Measurements from ENCODE around the gene UBE2N. TPM values are rescaled to one million over a fixed set of nuclear protein-coding genes. Genes with fewer than 3 reads are reported as not detected.

The UBE2N gene, protein sequence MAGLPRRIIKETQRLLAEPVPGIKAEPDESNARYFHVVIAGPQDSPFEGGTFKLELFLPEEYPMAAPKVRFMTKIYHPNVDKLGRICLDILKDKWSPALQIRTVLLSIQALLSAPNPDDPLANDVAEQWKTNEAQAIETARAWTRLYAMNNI
- total RNA-seq: 100 to 1,000 TPM in 4 of 8 experiments, 10 to 100 TPM in 4; 62.2 to 129 (median 101) TPM

DNA sequence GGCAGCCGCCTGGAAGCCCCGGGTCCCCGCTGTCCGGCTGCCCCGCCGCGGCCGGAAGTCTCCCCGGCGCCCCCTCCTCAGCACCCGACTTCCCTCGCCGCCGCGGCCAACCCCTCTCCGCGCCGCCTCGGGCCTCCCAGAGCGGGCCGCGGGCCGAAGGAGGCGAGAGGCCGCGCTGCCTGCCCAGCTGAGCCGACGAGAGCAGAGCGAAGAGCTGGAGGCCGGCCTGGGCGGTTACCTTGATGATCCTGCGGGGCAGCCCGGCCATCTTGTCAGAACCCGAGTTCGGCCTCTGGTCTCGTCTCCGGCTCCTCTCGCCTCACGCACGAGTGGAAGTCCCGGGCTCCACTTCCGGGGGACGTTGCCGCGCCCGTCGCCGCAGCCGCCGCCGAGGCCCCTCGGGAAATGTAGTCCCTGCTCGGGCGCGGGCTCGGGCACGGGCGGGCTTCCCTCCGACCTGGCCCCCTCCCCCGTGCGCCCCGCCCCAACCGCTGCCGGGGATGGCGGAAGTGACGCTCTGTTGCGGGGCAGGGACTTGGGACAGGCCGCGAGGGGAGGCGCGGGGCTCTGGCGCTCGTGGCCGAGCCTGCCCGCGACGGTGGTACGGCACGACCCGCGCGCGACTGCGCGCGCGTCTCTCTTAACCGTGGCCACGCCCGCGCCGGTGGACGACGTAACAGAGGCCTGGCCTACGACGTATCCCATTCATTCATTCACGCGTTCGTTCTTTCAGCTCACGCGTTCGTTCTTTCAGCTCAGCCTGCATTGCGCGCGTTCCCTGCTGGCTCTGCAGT lies at the start of gene UBE2N:
Gene UBE2N (minus strand): TSS at position 331 of the 794 bp plus-strand sequence. CDS start 63 bp downstream, at position 268.
- WGBS, 10 experiments: 0 to 3% (median 1%) methylated on average over 2 to 32 of the region's 105 CpGs; no CpG with 5 or more reads in 4 of the 10 experiments
- ATAC-seq (replicated peaks in 6 of 8): peak; percentile 81 to 93 (median 92)
- H3K4me1 ChIP-seq (replicated peaks in 1 of 2): peaks cover 11 to 15% of the 10 kb centered on the region in 2 donors
- peak within 1 kb of the TSS; percentile 80 to 97 (median 87) for H3K4me3 ChIP-seq
- H3K27ac ChIP-seq: peak within 1 kb of the TSS; percentile 93 to 98
- in situ Hi-C loops (cut with MboI; ENCODE audit: low pct_unique_long_range_greater_than_20kb in 2 of 9, low sequenced_read_pairs in 9 of 9, unreplicated experiment in 9 of 9): no loop called here

DNA sequence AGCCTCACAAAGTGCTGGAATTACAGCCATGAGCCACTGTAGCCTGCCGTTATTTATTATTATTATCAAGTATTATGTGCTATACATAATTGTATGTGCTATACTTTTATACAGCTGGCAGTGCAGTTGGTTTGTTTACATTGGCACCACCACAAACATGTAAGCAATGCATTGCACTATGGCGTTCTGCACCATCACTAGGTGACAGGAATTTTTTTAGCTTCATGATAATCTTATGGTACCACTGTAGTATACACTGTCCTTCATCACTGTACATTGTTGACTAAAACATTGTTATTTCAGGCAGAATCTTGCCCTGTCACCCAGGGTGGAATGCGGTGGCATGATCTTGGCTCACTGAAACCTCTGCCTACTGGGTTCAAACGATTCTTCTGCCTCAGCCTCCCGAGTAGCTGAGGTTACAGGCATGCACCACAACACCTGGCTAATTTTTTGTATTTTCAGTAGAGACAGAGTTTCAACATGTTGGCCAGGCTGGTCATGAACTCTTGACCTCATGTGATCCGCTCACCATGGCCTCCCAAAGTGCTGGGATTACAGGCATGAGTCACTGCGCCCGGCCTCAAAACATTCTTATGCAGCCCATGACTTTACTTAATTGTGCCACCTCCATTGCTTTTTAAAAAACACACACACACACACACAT lies 42.7 kb upstream of the UBE2N start:
- in situ Hi-C loops (cut with MboI; ENCODE audit: low pct_unique_long_range_greater_than_20kb in 2 of 9, low sequenced_read_pairs in 9 of 9, unreplicated experiment in 9 of 9): loop anchor here in 1 of 9 experiments (25.0 kb wide), 1 partner anchor 628 kb away; no protein-coding TSS in a partner anchor
- peak in 2 of 8 experiments; percentile 26 to 41 for ATAC-seq (replicated peaks in 6 of 8)
- H3K4me3 ChIP-seq: no peak overlapping the region
- no peaks in the 10 kb centered on the region for H3K4me1 ChIP-seq (replicated peaks in 1 of 2)
- WGBS, 10 experiments: 60 to 100% (median 83%) methylated on average over 1 to 8 of the region's 8 CpGs; no CpG with 5 or more reads in 1 of the 10 experiments
- H3K27ac ChIP-seq: no peak overlapping the region

GRCh38 chr12:93483151-93483807 lies 41.5 kb upstream of the UBE2N start:
- in situ Hi-C loops (cut with MboI; ENCODE audit: low pct_unique_long_range_greater_than_20kb in 2 of 9, low sequenced_read_pairs in 9 of 9, unreplicated experiment in 9 of 9): loop anchor here in 1 of 9 experiments (25.0 kb wide), 1 partner anchor 629 kb away; no protein-coding TSS in a partner anchor
- H3K4me3 ChIP-seq: no peak overlapping the region
- H3K27ac ChIP-seq: no peak overlapping the region
- no peak for ATAC-seq (replicated peaks in 6 of 8)
- no peaks in the 10 kb centered on the region for H3K4me1 ChIP-seq (replicated peaks in 1 of 2)
- 82 to 100% (median 94%) methylated on average over 2 to 4 of the region's 4 CpGs for WGBS, 10 experiments

DNA sequence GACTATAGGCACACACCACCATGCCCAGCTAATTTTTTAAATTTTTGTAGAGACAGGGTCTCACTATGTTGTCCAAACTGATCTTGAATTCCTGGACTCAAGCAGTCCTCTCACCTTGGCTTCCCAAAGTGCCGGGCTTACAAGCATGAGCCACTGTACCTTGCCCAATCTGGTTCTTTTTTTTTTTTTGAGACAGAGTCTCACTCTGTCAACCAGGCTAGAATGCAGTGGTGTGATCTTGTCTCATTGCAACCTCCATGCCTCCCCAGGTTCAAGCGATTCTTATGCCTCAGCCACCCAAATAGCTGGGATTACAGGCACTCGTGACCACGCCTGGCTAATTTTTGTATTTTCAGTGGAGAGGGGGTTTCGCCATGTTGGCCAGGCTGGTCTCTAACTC lies 41.0 kb upstream of the UBE2N start:
- 81 to 100% (median 95%) methylated on average over 3 to 5 of the region's 5 CpGs; no CpG with 5 or more reads in 6 of the 10 experiments for WGBS, 10 experiments
- no peak for ATAC-seq (replicated peaks in 6 of 8)
- Histone ChIP-seq H3K4me1 (replicated peaks in 1 of 2) (no peaks in the 10 kb centered on the region), H3K4me3 (no peak overlapping the region), H3K27ac (no peak overlapping the region)
- in situ Hi-C loops (cut with MboI; ENCODE audit: low pct_unique_long_range_greater_than_20kb in 2 of 9, low sequenced_read_pairs in 9 of 9, unreplicated experiment in 9 of 9): loop anchor here in 1 of 9 experiments (25.0 kb wide), 1 partner anchor 630 kb away; no protein-coding TSS in a partner anchor

DNA sequence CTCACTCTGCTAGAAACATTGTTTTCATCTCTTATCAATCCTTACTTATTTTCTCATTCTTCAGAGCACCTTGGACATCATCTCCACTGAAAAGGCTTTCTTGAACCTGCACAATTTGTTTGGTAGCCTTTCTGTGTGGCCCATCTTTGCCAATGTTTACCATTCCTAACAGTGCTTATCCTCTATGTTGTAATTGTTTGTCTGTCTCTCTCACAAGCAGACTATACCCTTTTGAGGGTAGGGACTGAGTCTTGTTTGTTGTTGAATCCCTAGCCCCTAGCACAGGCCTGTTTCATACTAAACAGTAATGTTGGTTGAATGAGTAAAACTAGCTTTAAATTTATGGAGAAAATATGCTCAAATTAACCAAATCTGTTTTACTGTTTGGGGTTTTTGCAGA lies 34.8 kb upstream of the UBE2N start:
- Histone ChIP-seq H3K4me1 (replicated peaks in 1 of 2) (no peaks in the 10 kb centered on the region), H3K27ac (no peak overlapping the region), H3K4me3 (no peak overlapping the region)
- in situ Hi-C loops (cut with MboI; ENCODE audit: low pct_unique_long_range_greater_than_20kb in 2 of 9, low sequenced_read_pairs in 9 of 9, unreplicated experiment in 9 of 9): loop anchor here in 1 of 9 experiments (25.0 kb wide), 1 partner anchor 636 kb away; no protein-coding TSS in a partner anchor
- no peak for ATAC-seq (replicated peaks in 6 of 8)

GRCh38 chr12:93469386-93469785 lies 27.6 kb upstream of the UBE2N start:
- Histone ChIP-seq H3K4me3 (peak overlapping the region in 1 of 5 donors; percentile 85), H3K4me1 (replicated peaks in 1 of 2) (peaks cover 6 to 15% of the 10 kb centered on the region in 2 donors), H3K27ac (no peak overlapping the region)
- in situ Hi-C loops (cut with MboI; ENCODE audit: low pct_unique_long_range_greater_than_20kb in 2 of 9, low sequenced_read_pairs in 9 of 9, unreplicated experiment in 9 of 9): no loop called here
- no peak for ATAC-seq (replicated peaks in 6 of 8)

DNA sequence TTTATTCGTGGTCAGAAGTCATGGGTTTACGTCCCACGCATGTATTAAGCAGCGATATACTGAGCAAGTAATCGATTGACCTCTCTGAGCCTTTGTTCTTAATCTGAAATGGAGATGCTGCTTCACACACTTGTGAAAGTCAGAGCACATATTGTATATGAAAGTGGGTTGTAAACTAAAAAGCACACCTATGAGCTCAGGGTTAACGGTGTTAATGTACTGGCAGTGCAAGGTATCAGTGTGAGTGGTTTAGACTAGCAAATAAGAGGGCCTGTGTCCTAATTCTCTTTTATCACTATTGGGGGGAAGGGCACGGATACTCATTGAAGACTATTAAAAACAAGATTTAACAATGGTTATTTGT lies 26.2 kb upstream of the UBE2N start:
- peaks cover 6 to 15% of the 10 kb centered on the region in 2 donors for H3K4me1 ChIP-seq (replicated peaks in 1 of 2)
- ATAC-seq (replicated peaks in 6 of 8): peak in 4 of 8 experiments; percentile 6 to 19 (median 10)
- WGBS, 10 experiments: 0 to 6% (median 0%) methylated on average over 1 to 7 of the region's 7 CpGs; no CpG with 5 or more reads in 3 of the 10 experiments
- in situ Hi-C loops (cut with MboI; ENCODE audit: low pct_unique_long_range_greater_than_20kb in 2 of 9, low sequenced_read_pairs in 9 of 9, unreplicated experiment in 9 of 9): no loop called here
- H3K4me3 ChIP-seq: peak overlapping the region; percentile 71 to 92 (median 85)
- H3K27ac ChIP-seq: peak overlapping the region; percentile 94 to 98

DNA sequence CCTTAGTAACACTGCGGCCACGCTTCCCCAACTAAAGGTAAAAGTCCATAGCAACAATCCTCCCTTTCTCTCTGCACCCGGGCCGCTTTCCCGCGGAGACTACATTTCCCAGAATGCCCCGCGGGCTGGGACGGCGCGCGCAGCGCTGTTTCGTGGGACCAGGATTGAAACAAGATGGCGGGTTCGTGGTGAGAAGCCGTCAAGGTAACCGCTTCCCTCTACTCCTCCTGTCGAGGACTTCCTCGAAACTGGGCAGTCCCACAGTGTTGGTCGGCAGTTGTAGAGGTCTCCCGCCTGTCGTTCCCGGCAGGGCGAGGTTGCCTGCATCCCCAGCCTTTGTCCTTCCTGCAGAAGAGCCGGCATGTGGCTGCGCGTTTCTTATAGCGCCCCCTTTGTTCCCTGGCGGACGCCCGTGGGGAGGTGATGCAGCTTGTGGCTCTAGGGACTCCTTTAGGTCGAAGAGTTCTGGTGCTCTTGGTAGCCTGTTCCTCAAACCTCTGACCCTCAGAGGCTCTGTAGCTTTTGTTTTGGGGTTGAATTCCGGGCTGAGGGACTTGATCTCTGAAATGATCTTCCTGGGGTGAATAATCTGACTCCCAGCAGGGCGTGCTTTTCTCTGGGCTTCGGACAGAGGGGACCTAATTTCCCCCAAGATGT lies 25.7 kb upstream of the UBE2N start, which contains the start of gene MRPL42:
Gene MRPL42 (plus strand): TSS at position 164 of the 657 bp plus-strand sequence. CDS start 1,772 bp downstream, outside the sequence.
- in situ Hi-C loops (cut with MboI; ENCODE audit: low pct_unique_long_range_greater_than_20kb in 2 of 9, low sequenced_read_pairs in 9 of 9, unreplicated experiment in 9 of 9): no loop called here
- H3K27ac ChIP-seq: peak within 1 kb of the TSS; percentile 94 to 98
- peak; percentile 91 to 97 (median 96) for ATAC-seq (replicated peaks in 6 of 8)
- peaks cover 6 to 15% of the 10 kb centered on the region in 2 donors for H3K4me1 ChIP-seq (replicated peaks in 1 of 2)
- H3K4me3 ChIP-seq: peak within 1 kb of the TSS; percentile 71 to 92 (median 85)
- WGBS, 10 experiments: 0 to 3% (median 0%) methylated on average over 1 to 23 of the region's 36 CpGs; no CpG with 5 or more reads in 3 of the 10 experiments

DNA sequence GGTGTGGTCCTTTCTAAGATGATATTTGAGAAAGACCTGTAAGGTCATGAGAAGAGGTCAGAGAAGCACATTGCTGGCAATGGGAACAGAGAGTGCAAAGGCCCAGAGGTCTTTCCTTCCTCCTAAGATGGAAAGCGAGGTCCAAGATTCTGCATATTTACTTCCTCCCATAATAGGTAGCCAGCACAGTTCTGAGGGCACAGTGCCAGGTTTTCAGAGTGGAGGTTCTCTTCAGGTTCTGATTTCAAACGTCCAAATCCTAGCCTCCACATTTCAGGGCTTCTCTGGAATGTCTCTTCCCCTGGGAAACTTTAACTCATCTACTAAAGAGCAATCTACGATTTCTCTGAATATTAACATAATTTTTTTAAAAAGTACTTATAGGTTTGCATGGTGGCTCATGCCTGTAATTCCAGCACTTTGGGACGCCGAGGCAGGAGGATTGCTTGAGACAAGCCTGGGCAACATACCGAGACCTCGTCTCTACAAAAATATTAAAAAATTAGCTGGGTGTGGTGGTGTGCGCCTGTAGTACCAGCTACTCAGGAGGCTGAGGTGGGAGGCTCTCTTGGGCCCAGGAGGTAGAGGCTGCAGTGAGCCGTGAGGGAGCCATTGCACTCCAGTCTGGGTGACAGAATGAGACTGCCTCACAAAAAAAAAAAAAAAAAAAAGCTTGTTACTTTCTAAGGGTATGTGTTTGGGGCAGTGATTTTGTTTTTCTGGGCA lies 25.0 kb upstream of the UBE2N start:
- Histone ChIP-seq H3K4me3 (peak overlapping the region; percentile 71 to 92 (median 85)), H3K27ac (no peak overlapping the region), H3K4me1 (replicated peaks in 1 of 2) (peaks cover 6 to 15% of the 10 kb centered on the region in 2 donors)
- peak in 1 of 8 experiments; percentile 36 for ATAC-seq (replicated peaks in 6 of 8)
- in situ Hi-C loops (cut with MboI; ENCODE audit: low pct_unique_long_range_greater_than_20kb in 2 of 9, low sequenced_read_pairs in 9 of 9, unreplicated experiment in 9 of 9): no loop called here
- WGBS, 10 experiments: 67 to 100% (median 89%) methylated on average over 1 to 6 of the region's 9 CpGs

DNA sequence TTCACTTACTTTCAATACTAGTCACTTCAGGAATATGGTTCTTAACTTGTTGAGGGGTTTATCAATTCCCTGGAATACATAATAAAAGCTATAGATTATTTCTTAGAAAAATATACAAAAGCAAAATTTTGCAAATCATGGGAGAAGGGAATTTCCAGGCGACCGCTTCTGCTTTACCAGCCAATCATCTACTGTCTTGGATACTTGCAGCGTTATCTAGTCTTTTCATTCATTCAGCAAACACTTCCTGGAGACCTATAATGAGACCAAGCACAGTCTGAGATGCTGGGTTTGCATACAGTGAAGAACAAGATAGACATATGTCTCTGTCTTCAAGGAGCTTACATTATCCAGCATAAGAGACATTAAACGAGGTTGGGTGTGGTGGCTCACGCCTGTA lies 24.1 kb upstream of the UBE2N start:
- in situ Hi-C loops (cut with MboI; ENCODE audit: low pct_unique_long_range_greater_than_20kb in 2 of 9, low sequenced_read_pairs in 9 of 9, unreplicated experiment in 9 of 9): no loop called here
- Histone ChIP-seq H3K4me3 (no peak overlapping the region), H3K4me1 (replicated peaks in 1 of 2) (peaks cover 6 to 15% of the 10 kb centered on the region in 2 donors), H3K27ac (no peak overlapping the region)
- 78 to 100% (median 96%) methylated on average over 1 to 4 of the region's 5 CpGs; no CpG with 5 or more reads in 2 of the 10 experiments for WGBS, 10 experiments
- ATAC-seq (replicated peaks in 6 of 8): no peak

DNA sequence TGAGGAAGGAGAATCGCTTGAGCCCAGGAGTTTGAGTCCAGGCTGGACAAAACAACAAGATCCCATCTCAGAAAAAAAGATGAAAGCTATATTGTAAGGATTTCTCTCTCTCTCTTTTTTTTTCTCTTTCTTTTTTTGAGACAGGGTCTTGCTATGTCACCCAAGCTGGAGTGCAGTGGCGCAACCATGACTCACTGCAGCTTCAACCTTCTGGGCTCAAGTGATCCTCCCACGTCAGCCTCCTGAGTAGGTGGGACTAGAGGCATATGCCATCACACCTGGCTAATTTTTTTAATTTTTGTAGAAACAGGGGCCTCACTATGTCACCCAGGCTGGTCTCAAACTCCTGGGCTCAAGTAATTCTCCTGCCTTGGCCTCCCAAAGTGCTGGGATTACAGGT lies 19.8 kb upstream of the UBE2N start:
- 71 to 100% (median 100%) methylated on average over 1 to 3 of the region's 3 CpGs; no CpG with 5 or more reads in 1 of the 10 experiments for WGBS, 10 experiments
- no peak for ATAC-seq (replicated peaks in 6 of 8)
- no peak overlapping the region for H3K4me3 ChIP-seq
- H3K4me1 ChIP-seq (replicated peaks in 1 of 2): peaks cover 0 to 7% of the 10 kb centered on the region in 2 donors
- in situ Hi-C loops (cut with MboI; ENCODE audit: low pct_unique_long_range_greater_than_20kb in 2 of 9, low sequenced_read_pairs in 9 of 9, unreplicated experiment in 9 of 9): no loop called here
- H3K27ac ChIP-seq: no peak overlapping the region

All from motor neuron (in vitro differentiated cells).